GM18868 (cell line): Measurements from ENCODE around the gene PRIMA1.

Experiments
- ATAC-seq: cut with Tn5 transposase; IDR thresholded peaks from one replicate; pipeline ENCODE4 v1.9.1; 2021; ENCODE audit warnings: mild to moderate bottlenecking, moderate library complexity; ENCODE audit not compliant: unreplicated experiment

The PRIMA1 gene

GRCh38 chr14:93715279-93715927 lies 72.9 kb downstream of the PRIMA1 start:
- no peak for ATAC-seq

GRCh38 chr14:93714605-93715004 lies 73.7 kb downstream of the PRIMA1 start:
- ATAC-seq = no peak

- ATAC-seq = no peak
Measured at GRCh38 chr14:93713726-93714405, 74.4 kb downstream of the PRIMA1 start.

GRCh38 chr14:93712838-93713724 lies 75.2 kb downstream of the PRIMA1 start:
- ATAC-seq = no peak

- ATAC-seq = no peak
Measured at GRCh38 chr14:93712079-93712837, 76.0 kb downstream of the PRIMA1 start.

GRCh38 chr14:93709249-93709648 lies 79.0 kb downstream of the PRIMA1 start:
- ATAC-seq = no peak

GRCh38 chr14:93708800-93709199 lies 79.5 kb downstream of the PRIMA1 start:
- no peak for ATAC-seq

GRCh38 chr14:93708311-93708734 lies 80.0 kb downstream of the PRIMA1 start:
- no peak for ATAC-seq

GRCh38 chr14:93707475-93707874 lies 80.8 kb downstream of the PRIMA1 start:
- no peak for ATAC-seq

GRCh38 chr14:93706360-93706955 lies 81.8 kb downstream of the PRIMA1 start:
- ATAC-seq = no peak

GRCh38 chr14:93705513-93706156 lies 82.7 kb downstream of the PRIMA1 start:
- ATAC-seq = no peak

GRCh38 chr14:93703941-93704340 lies 84.3 kb downstream of the PRIMA1 start:
- ATAC-seq = no peak

DNA sequence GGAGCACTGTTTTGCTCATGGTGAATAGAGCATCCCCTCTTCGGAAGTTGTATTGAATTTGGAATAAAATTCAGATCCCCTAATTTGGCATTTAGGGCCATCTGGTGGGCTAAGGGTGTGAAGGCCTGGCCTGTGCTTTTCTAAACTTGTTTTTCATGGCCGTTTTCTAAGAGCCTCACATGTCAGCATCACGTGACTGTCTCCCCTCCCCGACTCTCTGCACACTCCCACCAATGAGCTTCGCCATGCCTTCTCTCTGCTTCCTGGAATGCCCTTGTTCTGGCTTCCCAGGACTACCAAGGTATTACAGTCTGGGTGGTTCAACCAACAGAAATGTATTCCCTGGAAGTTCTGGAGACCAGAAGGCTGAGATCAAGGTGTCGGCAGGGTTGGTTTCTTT lies 85.3 kb downstream of the PRIMA1 start:
- ATAC-seq = no peak

DNA sequence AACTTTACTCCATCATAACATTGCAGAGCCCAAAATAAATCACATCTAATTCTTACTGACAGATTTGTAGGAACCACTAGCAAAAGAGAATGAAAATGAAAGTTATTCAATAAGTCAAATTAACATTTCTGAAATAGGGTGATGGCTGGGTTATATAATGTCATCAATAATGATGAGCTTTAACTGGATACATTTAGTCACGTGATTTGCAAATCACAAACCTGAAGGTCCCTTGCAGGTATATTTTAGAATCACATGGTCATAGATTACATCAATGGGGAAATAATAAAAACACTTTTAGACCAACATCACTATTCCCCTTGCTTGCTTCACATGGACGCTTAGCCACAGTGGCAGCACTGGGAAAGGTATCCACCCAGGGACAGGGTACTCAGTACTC lies 86.7 kb downstream of the PRIMA1 start:
- ATAC-seq = no peak

DNA sequence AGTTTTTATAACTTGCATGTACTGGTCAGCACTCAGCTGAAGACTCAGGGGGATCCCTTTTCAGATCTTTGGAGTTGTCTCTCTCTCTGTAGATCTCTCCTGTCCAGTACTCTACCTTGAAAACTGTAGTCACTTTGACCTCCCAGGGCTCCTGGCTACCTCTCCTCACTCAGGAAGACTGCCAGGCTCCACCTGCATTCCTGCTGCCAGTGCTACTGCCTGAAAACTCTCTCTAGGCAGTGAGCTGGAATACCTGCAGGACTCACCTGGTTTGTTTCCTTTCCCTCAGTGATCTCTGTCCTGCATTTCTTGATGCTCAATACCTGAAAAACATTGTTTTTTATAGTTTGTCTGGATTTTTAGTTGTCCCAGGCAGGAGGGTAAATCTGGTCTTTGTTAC lies 87.4 kb downstream of the PRIMA1 start:
- ATAC-seq = no peak

GRCh38 chr14:93693914-93694313 lies 94.4 kb downstream of the PRIMA1 start:
- ATAC-seq = no peak

DNA sequence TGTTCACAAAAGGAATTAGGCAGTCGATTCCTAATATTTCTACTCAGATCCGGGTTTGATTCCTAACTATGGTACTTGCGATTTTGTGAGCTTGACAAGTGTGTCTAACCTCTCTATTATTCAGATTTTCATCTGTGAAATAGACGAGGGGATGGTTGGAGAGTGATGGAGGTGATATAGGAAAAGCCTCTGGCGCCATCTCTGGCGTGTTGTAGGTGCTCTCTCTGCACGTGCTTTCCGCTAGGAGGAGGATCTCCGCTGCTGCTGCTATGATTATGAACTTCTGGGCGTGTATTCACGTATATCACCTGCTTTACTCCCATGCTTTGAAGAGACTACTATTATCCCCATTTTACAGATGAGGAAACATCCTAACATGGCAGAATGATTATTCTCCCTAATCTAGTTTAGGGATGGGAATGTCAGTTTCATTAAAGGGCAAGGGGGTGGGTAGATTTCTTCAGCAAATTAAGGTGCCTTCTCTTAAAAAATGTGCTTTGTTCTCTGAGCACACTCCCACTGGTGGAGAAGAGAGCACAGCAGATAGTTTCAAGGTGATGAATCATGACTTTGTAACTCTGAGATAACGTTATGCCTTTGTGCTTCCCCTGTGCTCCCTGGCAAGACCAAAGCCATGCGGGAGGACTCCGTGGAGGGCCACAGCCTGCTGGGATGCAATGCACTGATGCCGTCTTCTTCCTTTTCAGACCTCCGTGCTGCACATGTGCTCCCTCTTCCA lies 97.1 kb downstream of the PRIMA1 start:
- ATAC-seq = no peak

GRCh38 chr14:93690146-93690545 lies 98.1 kb downstream of the PRIMA1 start:
- no peak for ATAC-seq

- no peak for ATAC-seq
Measured at GRCh38 chr14:93688820-93689219, 99.5 kb downstream of the PRIMA1 start.
